Ovary (tissue), 3 donors: Measurements from ENCODE around the gene CPED1.

Experiments
- POLR2A ChIP-seq: fragments of 450-650 bp; IDR thresholded peaks from one replicate; pipeline ENCODE4 v1.6.1; 2017; ENCODE audit warnings: antibody characterized with exemption, mild to moderate bottlenecking, moderate library complexity
- TF ChIP-seq, protein P1 (sequence below), 3 donors: fragments of 450-650 bp in 2 of 3; fragments of 200-600 bp in 1 of 3; IDR thresholded peaks; one replicate each; pipeline versions ENCODE4 v1.5.1 to v1.8.0; 2016 to 2022; ENCODE audit warnings: antibody characterized with exemption in 3 of 3, mild to moderate bottlenecking in 1 of 3
- donor health status: DM: no; HTN: no; CAD: no.

DNA sequence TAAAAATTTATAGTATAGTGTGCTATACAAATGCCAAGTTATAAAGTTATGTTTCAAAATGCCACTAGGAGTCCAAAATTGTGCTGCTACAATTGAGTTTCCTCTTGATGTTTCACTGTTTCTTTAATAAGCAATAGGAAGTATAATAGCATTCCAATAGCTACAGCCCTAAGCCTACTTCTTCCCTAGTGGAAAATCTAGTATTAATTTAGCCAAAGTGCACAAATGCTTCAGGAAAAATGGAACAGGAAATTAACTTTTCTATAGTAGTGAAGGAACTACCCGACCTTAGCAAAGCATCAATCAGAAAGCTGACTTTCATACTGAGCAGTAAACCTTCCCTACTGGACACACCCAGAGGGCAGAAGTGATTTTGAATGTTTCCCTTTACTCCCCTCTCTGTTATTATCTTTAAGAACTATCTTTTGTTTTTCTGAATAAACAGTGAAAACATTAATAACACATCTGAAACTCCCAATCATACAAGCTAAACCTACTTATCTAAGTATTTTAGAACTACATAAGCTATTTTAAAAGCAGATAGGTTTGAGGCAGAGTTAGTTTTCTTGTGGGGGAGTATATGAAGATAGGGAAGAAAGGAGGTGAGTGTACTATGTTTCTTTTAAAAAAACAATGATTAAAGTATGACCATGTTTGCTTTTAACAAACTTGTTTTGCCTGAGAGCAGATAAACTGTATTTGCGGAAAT, 13.7 kb downstream of the CPED1 start:
- TF ChIP-seq, protein P1, sequence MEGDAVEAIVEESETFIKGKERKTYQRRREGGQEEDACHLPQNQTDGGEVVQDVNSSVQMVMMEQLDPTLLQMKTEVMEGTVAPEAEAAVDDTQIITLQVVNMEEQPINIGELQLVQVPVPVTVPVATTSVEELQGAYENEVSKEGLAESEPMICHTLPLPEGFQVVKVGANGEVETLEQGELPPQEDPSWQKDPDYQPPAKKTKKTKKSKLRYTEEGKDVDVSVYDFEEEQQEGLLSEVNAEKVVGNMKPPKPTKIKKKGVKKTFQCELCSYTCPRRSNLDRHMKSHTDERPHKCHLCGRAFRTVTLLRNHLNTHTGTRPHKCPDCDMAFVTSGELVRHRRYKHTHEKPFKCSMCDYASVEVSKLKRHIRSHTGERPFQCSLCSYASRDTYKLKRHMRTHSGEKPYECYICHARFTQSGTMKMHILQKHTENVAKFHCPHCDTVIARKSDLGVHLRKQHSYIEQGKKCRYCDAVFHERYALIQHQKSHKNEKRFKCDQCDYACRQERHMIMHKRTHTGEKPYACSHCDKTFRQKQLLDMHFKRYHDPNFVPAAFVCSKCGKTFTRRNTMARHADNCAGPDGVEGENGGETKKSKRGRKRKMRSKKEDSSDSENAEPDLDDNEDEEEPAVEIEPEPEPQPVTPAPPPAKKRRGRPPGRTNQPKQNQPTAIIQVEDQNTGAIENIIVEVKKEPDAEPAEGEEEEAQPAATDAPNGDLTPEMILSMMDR (IDR thresholded peaks at IDR 0.05): no peak
- no peak for TF ChIP-seq POLR2A
